SKM-1 treated with dmso at 0.1 percent for 144 hours (cell line): ENCODE data around the gene PCGF5.
"Not testable (repeated sequence)": the region's sequence is repeated elsewhere in the genome, so short reads cannot be mapped to it uniquely, and the experiment has no call there.

ENCODE experiments used
- DNase-seq: peaks from one replicate; lab custom pipeline; 2025; ENCODE audit not compliant: unreplicated experiment; lab: John Stamatoyannopoulos, UW

PCGF5 gene

GRCh38 chr10:91319336-91319735 is 98.9 kb downstream of the PCGF5 start:
- DNase-seq = no peak

- not testable (repeated sequence) for DNase-seq
These were observed 102.9 kb downstream of the PCGF5 start for GRCh38 chr10:91323293-91323905.

- DNase-seq = no peak
These were observed 108.0 kb downstream of the PCGF5 start for GRCh38 chr10:91328320-91328984.
